ENCODE results near the gene MMP1. TPM values are rescaled to one million over a fixed set of nuclear protein-coding genes. Genes with fewer than 3 reads are reported as not detected.

MMP1 gene
- total and polyA plus RNA-seq, 5 donors, result 0.05 to 1.0 (median 0.14) TPM; not detected in 2

DNA sequence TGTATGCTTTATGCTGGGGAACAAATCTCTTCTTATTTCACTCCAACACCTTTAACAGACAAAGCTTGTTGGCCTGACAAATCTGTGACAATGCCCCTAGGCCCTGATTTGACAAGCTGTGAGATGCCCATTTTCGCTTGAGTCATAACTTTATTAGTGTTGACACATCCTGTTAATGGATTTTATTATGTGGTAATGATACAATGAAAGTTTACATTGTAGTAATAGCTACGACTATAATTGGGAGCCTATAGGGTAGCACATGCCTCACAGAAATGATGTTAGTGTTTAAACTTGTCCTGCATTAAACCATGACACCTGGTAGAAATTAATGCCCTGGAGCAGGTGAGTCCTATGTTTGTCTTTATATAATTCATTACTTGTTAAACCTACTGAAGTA is 14.2 kb downstream of the MMP1 start:
- Histone ChIP-seq H3K27me3 (ENCODE audit: control insufficient read depth, insufficient read depth) (no peaks in the 10 kb centered on the region), H3K4me3 (ENCODE audit: low read length) (no peak overlapping the region), H3K27ac (ENCODE audit: low read length) (no peak overlapping the region), H3K4me1 (ENCODE audit: control insufficient read depth, insufficient read depth, low read length) (no peaks in the 10 kb centered on the region), H3K9me3 (ENCODE audit: control insufficient read depth, low read length) (no peaks in the 10 kb centered on the region)
- intact Hi-C loops (cut with DNase I), result no loop called here
- 80% methylated on average over 2 of the region's 2 CpGs for WGBS
- ATAC-seq (no peak), DNase-seq (no peak)

DNA sequence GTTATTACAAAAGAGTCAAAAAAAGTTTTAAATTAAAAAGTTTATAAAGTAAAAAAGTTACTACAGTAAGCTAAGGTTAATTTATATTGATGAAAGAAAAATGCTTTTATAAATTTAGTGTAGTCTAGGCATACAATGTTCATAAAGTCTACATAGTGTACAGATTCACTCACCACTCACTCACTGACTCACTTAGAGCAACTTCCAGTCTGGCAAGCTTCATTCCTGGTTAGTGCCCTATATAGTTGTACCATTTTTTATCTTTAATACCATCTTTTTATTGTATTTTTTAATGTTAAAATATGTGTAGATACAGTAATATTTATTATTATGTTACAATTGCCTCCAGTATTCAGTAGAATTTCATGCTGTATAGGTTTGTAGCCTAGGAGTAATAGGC is 14.9 kb downstream of the MMP1 start:
- Histone ChIP-seq H3K4me1 (ENCODE audit: control insufficient read depth, insufficient read depth, low read length) (no peaks in the 10 kb centered on the region), H3K9me3 (ENCODE audit: control insufficient read depth, low read length) (no peaks in the 10 kb centered on the region), H3K4me3 (ENCODE audit: low read length) (no peak overlapping the region), H3K27me3 (ENCODE audit: control insufficient read depth, insufficient read depth) (no peaks in the 10 kb centered on the region), H3K27ac (ENCODE audit: low read length) (no peak overlapping the region)
- DNase-seq (no peak), ATAC-seq (no peak)
- intact Hi-C loops (cut with DNase I), result no loop called here

GRCh38 chr11:102781676-102782075 is 16.3 kb downstream of the MMP1 start:
- intact Hi-C loops (cut with DNase I), result no loop called here
- ATAC-seq, result no peak
- DNase-seq, result no peak
- H3K4me1 ChIP-seq (ENCODE audit: control insufficient read depth, insufficient read depth, low read length), result no peaks in the 10 kb centered on the region
- no peak overlapping the region for H3K27ac ChIP-seq (ENCODE audit: low read length)
- 93% methylated on average over 2 of the region's 2 CpGs for WGBS
- no peak overlapping the region for H3K4me3 ChIP-seq (ENCODE audit: low read length)
- H3K27me3 ChIP-seq (ENCODE audit: control insufficient read depth, insufficient read depth), result no peaks in the 10 kb centered on the region
- no peaks in the 10 kb centered on the region for H3K9me3 ChIP-seq (ENCODE audit: control insufficient read depth, low read length)

DNA sequence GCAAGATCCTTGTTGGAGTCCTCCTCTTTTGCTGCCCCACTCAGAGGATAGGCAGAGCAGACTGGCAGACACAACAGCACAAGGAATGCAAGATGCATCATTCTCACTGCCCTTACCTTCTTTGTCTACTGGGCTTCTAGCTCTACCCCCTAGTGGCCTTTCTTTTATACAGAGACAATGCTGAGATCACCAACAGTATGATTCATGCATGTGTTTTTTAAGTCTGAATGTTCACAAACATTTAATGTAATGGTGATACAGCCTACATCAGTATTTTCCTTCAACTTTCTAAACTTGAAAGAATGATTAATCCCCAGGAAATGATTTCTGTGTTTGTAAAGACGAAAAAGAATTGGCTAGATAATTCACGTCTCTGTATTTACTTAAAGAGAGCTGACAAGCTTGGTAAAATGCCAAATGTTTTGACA is 17.5 kb downstream of the MMP1 start, which contains the start of gene MMP10:
MMP10 (minus strand) TSS at position 138 of the 428 bp plus-strand sequence; CDS start at position 101, 37 bp downstream.
- 22% methylated on average over 2 of the region's 2 CpGs for WGBS
- DNase-seq, result no peak
- H3K4me1 ChIP-seq (ENCODE audit: control insufficient read depth, insufficient read depth, low read length), result no peaks in the 10 kb centered on the region
- intact Hi-C loops (cut with DNase I), result no loop called here
- H3K4me3 ChIP-seq (ENCODE audit: low read length), result no peak within 1 kb of the TSS
- ATAC-seq, result no peak
- no peaks in the 10 kb centered on the region for H3K27me3 ChIP-seq (ENCODE audit: control insufficient read depth, insufficient read depth)
- H3K27ac ChIP-seq (ENCODE audit: low read length), result no peak within 1 kb of the TSS
- H3K9me3 ChIP-seq (ENCODE audit: control insufficient read depth, low read length), result no peaks in the 10 kb centered on the region

GRCh38 chr11:102776454-102776853 is 21.5 kb downstream of the MMP1 start:
- no peak overlapping the region for H3K27ac ChIP-seq (ENCODE audit: low read length)
- intact Hi-C loops (cut with DNase I), result no loop called here
- WGBS, result 89% methylated on average over 5 of the region's 5 CpGs
- no peak overlapping the region for H3K4me3 ChIP-seq (ENCODE audit: low read length)
- no peaks in the 10 kb centered on the region for H3K27me3 ChIP-seq (ENCODE audit: control insufficient read depth, insufficient read depth)
- DNase-seq (no peak), ATAC-seq (no peak)
- H3K9me3 ChIP-seq (ENCODE audit: control insufficient read depth, low read length), result no peaks in the 10 kb centered on the region
- H3K4me1 ChIP-seq (ENCODE audit: control insufficient read depth, insufficient read depth, low read length), result no peaks in the 10 kb centered on the region

DNA sequence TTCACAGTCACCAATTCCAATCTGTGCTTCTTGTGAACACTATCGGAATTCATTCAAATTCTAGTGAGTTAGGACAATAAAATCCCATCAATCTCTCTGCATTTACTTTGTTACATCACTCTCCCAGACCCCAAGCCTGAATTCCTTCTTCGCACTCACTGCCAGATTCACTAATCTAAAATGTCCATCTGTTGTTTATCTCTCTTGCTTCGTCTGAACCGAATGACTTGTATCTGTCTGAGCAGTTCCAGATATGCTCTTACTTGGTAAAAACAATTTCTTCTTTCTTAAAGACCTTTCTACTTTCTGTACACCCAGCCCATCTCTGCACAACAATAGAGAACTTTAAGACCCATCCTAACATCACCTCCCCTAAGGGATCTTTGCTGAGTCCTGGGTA is 24.6 kb downstream of the MMP1 start:
- H3K4me1 ChIP-seq (ENCODE audit: control insufficient read depth, insufficient read depth, low read length), result no peaks in the 10 kb centered on the region

GRCh38 chr11:102771351-102771750 is 26.6 kb downstream of the MMP1 start:
- no peaks in the 10 kb centered on the region for H3K27me3 ChIP-seq (ENCODE audit: control insufficient read depth, insufficient read depth)
- intact Hi-C loops (cut with DNase I), result no loop called here
- 64% methylated on average over 1 of the region's 1 CpG for WGBS

More for the DNA sequence above, 24.6 kb downstream of the MMP1 start:
- ATAC-seq, result no peak
- WGBS, result 57% methylated on average over 4 of the region's 4 CpGs
- Histone ChIP-seq H3K27ac (ENCODE audit: low read length) (no peak overlapping the region), H3K4me3 (ENCODE audit: low read length) (no peak overlapping the region), H3K27me3 (ENCODE audit: control insufficient read depth, insufficient read depth) (no peaks in the 10 kb centered on the region), H3K9me3 (ENCODE audit: control insufficient read depth, low read length) (no peaks in the 10 kb centered on the region)
- no peak for DNase-seq
- intact Hi-C loops (cut with DNase I), result no loop called here

DNA sequence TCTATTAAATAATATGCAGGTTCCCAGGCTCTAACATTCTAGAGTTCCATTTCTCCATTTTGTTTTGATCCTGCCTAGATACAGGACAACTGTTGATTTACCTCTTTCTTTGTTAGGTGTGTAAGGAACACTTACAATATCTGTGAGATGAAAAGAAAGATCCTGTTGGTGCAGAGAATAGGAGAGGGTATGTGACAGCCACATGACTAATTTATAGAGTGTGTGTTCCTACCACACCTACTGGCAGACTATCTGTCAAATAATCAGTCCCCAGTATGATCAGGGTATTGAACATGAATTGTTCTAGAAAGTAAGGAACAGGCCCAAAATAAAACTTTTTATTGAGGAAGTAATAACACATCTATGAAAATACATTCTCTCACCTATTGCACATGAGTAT is 27.8 kb downstream of the MMP1 start:
- no peak overlapping the region for H3K27ac ChIP-seq (ENCODE audit: low read length)
- H3K27me3 ChIP-seq (ENCODE audit: control insufficient read depth, insufficient read depth), result no peaks in the 10 kb centered on the region
- no peak overlapping the region for H3K4me3 ChIP-seq (ENCODE audit: low read length)
- H3K4me1 ChIP-seq (ENCODE audit: control insufficient read depth, insufficient read depth, low read length), result no peaks in the 10 kb centered on the region
- no peak for DNase-seq
- no peak for ATAC-seq
- H3K9me3 ChIP-seq (ENCODE audit: control insufficient read depth, low read length), result no peaks in the 10 kb centered on the region
- intact Hi-C loops (cut with DNase I), result no loop called here

More at GRCh38 chr11:102771351-102771750, 26.6 kb downstream of the MMP1 start:
- Histone ChIP-seq H3K9me3 (ENCODE audit: control insufficient read depth, low read length) (no peaks in the 10 kb centered on the region), H3K4me3 (ENCODE audit: low read length) (no peak overlapping the region), H3K27ac (ENCODE audit: low read length) (no peak overlapping the region), H3K4me1 (ENCODE audit: control insufficient read depth, insufficient read depth, low read length) (no peaks in the 10 kb centered on the region)
- no peak for DNase-seq
- no peak for ATAC-seq

DNA sequence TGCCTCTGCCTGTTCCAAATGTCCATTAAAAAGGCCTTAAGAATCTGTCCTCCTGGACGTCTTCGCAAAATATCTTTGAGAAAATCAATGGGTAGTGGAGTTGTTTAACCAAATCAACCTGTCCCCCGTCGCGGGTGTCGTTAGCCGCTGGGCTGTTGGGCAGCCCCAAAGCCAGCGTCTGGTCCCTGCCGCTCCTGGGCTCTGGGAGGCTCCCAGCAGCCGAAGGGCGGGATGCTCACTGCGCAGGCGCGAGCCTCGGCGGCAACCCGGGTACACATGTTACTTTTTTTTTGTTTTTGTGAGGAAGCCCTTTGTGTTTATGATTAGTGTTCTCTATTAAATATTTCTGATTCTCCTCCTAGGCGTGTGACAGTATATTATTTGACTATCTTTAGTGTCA is 30.2 kb downstream of the MMP1 start:
- DNase-seq (peak in 1 of 3 donors; percentile 39), ATAC-seq (no peak)
- H3K9me3 ChIP-seq (ENCODE audit: control insufficient read depth, low read length), result no peaks in the 10 kb centered on the region
- H3K4me1 ChIP-seq (ENCODE audit: control insufficient read depth, insufficient read depth, low read length), result no peaks in the 10 kb centered on the region
- 72% methylated on average over 18 of the region's 18 CpGs for WGBS
- no peak overlapping the region for H3K27ac ChIP-seq (ENCODE audit: low read length)
- intact Hi-C loops (cut with DNase I), result no loop called here
- no peak overlapping the region for H3K4me3 ChIP-seq (ENCODE audit: low read length)
- H3K27me3 ChIP-seq (ENCODE audit: control insufficient read depth, insufficient read depth), result no peaks in the 10 kb centered on the region

GRCh38 chr11:102763440-102763839 is 34.5 kb downstream of the MMP1 start:
- Histone ChIP-seq H3K9me3 (ENCODE audit: control insufficient read depth, low read length) (no peaks in the 10 kb centered on the region), H3K4me1 (ENCODE audit: control insufficient read depth, insufficient read depth, low read length) (no peaks in the 10 kb centered on the region), H3K27me3 (ENCODE audit: control insufficient read depth, insufficient read depth) (no peaks in the 10 kb centered on the region), H3K4me3 (ENCODE audit: low read length) (no peak overlapping the region), H3K27ac (ENCODE audit: low read length) (no peak overlapping the region)
- DNase-seq (no peak), ATAC-seq (no peak)
- WGBS, result 56% methylated on average over 2 of the region's 2 CpGs
- intact Hi-C loops (cut with DNase I), result no loop called here

DNA sequence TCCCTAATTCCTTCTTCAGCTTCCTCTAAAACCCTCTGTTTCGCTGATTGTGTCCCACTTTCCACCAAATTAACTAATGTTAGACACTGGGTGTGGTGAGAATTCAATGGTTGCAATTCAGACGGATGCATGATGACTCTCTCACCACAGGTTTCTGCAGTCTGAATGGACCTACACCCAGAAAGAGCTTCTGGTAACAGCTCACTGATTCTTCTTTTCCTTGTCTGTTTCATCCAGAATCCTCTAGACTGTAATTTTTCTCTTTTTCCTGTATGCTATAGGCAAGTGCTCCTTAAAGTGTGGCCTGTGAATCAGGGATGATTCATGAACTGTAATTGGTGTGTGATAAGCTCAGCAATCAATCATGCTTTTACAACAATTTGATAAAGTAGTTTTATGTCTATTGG is 35.6 kb downstream of the MMP1 start:
- no peak overlapping the region for H3K27ac ChIP-seq (ENCODE audit: low read length)
- intact Hi-C loops (cut with DNase I), result no loop called here
- 72% methylated on average over 2 of the region's 2 CpGs for WGBS

DNA sequence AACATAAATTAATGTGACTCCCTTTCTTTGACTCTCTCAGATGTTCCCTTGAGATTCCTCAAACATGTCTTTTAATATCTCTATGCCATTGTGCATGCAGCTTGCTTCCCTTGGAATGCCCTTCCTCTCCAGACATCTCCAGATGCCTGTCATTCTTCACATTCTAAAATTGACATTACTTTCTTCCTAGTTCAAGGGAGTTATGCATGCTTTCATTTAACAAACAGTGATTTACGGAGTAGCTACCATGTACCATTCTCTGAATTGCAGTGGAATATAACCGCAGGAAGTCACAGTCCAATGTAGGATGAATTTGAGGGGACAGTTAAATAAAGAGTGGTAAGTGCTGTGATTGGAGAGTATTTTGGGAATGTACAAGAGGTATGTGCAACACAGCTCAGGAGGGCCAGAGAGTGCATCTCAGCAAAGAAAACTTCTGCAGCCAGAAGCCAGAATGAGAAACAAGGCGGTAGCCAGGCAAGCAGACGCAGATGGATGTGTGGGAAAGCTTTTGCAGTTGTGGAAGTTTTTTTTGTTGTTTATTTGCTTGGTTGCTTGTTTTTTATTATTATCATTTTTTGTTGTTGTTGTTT is 36.2 kb downstream of the MMP1 start:
- H3K9me3 ChIP-seq (ENCODE audit: control insufficient read depth, low read length), result no peaks in the 10 kb centered on the region
- H3K4me1 ChIP-seq (ENCODE audit: control insufficient read depth, insufficient read depth, low read length), result no peaks in the 10 kb centered on the region
- ATAC-seq (no peak), DNase-seq (no peak)
- no peak overlapping the region for H3K27ac ChIP-seq (ENCODE audit: low read length)
- intact Hi-C loops (cut with DNase I), result no loop called here
- no peak overlapping the region for H3K4me3 ChIP-seq (ENCODE audit: low read length)
- 60% methylated on average over 4 of the region's 4 CpGs for WGBS
- no peaks in the 10 kb centered on the region for H3K27me3 ChIP-seq (ENCODE audit: control insufficient read depth, insufficient read depth)

More for the DNA sequence above, 35.6 kb downstream of the MMP1 start:
- no peak for DNase-seq
- no peaks in the 10 kb centered on the region for H3K4me1 ChIP-seq (ENCODE audit: control insufficient read depth, insufficient read depth, low read length)
- H3K4me3 ChIP-seq (ENCODE audit: low read length), result no peak overlapping the region
- no peaks in the 10 kb centered on the region for H3K9me3 ChIP-seq (ENCODE audit: control insufficient read depth, low read length)
- no peaks in the 10 kb centered on the region for H3K27me3 ChIP-seq (ENCODE audit: control insufficient read depth, insufficient read depth)
- ATAC-seq, result no peak
